ENCODE results near the gene TMEM120B.

TMEM120B gene

DNA sequence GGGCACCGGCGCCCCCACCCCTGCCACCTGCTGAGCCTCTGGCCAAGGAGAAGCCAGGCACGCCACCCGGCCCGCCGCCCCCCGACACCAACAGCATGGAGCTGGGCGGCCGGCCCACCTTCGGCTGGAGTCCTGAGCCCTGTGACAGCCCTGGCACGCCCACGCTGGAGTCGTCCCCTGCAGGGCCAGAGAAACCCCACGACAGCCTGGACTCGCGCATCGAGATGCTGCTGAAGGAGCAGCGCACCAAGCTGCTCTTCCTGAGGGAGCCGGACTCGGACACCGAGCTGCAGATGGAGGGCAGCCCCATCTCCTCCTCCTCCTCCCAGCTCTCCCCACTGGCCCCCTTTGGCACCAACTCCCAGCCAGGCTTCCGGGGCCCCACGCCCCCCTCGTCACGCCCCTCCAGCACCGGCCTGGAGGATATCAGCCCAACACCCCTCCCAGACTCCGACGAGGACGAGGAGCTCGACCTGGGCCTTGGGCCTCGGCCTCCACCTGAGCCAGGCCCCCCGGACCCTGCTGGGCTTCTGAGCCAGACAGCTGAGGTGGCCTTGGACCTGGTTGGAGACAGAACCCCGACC is 97.8 kb downstream of the TMEM120B start:
- Histone ChIP-seq H3K27me3 (ENCODE audit: low read depth, low read length) (no peaks in the 10 kb centered on the region), H3K9me3 (ENCODE audit: control insufficient read depth in 1 of 2, low read length in 2 of 2) (no peaks in the 10 kb centered on the region), H3K4me1 (ENCODE audit: control insufficient read depth in 1 of 2, insufficient read depth in 2 of 2, low read length in 2 of 2) (peaks cover 27 to 62% of the 10 kb centered on the region in 2 donors), H3K27ac (ENCODE audit: low read length) (no peak overlapping the region), H3K36me3 (ENCODE audit: control insufficient read depth in 1 of 2, insufficient read depth in 2 of 2, low read length in 2 of 2) (peaks cover 17 to 42% of the 10 kb centered on the region in 2 donors), H3K4me3 (ENCODE audit: low read depth in 1 of 2, low read length in 2 of 2) (peak overlapping the region in 1 of 2 donors; percentile 86)

DNA sequence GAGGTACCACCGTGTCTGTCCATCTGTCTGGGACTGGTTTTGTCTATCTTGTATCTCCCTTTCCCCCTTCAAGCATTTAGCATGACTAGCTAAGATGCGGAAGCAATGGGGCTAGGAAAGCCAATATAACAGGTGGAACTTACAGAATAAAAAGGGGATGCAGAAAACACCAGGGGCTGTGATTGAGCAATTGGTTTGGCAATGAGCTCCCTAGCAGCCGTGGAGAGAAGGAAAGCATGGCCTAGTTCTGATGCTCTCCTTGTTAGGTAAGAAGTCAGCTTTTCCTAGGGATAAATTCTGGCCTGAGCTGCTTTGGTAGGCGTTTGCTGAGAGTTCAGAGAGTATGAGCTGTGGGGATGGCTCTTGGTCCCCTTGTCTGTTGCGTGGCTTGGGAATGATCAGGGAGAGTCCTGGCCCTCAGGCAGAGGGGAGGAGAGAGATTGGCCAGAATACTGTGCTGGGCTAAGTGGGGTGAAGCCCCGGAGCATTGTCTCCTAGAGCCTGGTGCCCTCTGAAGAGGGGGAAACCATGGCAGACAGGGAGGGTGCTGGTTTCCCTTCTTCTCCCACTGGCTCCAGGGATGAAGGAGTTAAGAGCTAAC is 98.4 kb downstream of the TMEM120B start:
- H3K27me3 ChIP-seq (ENCODE audit: low read depth, low read length): no peaks in the 10 kb centered on the region
- peak overlapping the region; percentile 66 to 86 for H3K4me3 ChIP-seq (ENCODE audit: low read depth in 1 of 2, low read length in 2 of 2)
- H3K36me3 ChIP-seq (ENCODE audit: control insufficient read depth in 1 of 2, insufficient read depth in 2 of 2, low read length in 2 of 2): peaks cover 18 to 46% of the 10 kb centered on the region in 2 donors
- H3K4me1 ChIP-seq (ENCODE audit: control insufficient read depth in 1 of 2, insufficient read depth in 2 of 2, low read length in 2 of 2): peaks cover 24 to 58% of the 10 kb centered on the region in 2 donors
- no peaks in the 10 kb centered on the region for H3K9me3 ChIP-seq (ENCODE audit: control insufficient read depth in 1 of 2, low read length in 2 of 2)
- H3K27ac ChIP-seq (ENCODE audit: low read length): peak overlapping the region; percentile 9

DNA sequence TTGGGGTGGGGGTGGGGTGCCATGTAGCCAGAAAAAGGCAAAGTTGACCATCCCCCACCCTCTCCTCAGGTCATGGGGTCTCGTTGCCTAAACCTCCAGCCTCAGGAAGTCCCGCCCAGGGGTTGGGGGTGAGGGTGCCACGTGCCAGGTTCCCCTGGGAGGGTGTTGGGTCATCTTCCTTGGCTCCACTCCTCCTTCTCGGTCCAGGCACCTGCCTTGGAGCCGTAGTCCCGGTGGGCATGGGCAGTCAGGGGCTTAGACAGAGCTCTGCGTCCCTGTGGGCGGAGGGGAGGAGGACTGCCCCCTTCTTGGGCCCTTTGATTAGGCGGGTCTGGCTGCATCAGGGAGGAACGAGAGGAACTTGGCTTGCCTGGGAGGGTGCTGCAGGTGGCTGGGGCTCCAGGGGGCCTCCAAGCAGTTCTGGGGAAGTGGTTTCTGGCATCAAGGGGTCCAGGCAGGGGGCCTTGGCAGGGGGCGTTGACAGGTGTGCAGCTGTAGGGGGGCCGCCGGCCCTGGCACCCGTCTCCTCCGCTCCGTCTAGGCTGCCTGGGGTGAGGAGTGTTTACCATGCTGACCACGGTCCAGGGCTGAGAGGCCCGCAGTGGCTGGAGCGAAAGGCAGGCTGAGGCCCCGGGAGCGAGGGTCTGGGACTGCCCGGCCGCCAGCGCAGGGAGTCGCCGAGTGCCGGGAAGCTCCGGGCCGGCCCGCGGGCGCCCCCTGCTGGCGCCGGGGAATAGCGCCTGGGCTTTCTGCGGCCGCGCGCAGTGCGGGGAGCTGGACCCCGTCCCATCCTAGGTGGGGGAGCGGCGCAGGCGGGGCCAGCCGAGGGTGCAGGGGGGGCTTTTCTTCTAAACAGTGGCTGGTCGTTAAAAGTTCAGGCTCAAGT is 99.1 kb downstream of the TMEM120B start:
- Histone ChIP-seq H3K27ac (ENCODE audit: low read length) (peak overlapping the region; percentile 9), H3K4me1 (ENCODE audit: control insufficient read depth in 1 of 2, insufficient read depth in 2 of 2, low read length in 2 of 2) (peaks cover 17 to 50% of the 10 kb centered on the region in 2 donors), H3K4me3 (ENCODE audit: low read depth in 1 of 2, low read length in 2 of 2) (peak overlapping the region; percentile 72 to 86), H3K9me3 (ENCODE audit: control insufficient read depth in 1 of 2, low read length in 2 of 2) (no peaks in the 10 kb centered on the region), H3K36me3 (ENCODE audit: control insufficient read depth in 1 of 2, insufficient read depth in 2 of 2, low read length in 2 of 2) (peaks cover 26 to 53% of the 10 kb centered on the region in 2 donors), H3K27me3 (ENCODE audit: low read depth, low read length) (no peaks in the 10 kb centered on the region)

DNA sequence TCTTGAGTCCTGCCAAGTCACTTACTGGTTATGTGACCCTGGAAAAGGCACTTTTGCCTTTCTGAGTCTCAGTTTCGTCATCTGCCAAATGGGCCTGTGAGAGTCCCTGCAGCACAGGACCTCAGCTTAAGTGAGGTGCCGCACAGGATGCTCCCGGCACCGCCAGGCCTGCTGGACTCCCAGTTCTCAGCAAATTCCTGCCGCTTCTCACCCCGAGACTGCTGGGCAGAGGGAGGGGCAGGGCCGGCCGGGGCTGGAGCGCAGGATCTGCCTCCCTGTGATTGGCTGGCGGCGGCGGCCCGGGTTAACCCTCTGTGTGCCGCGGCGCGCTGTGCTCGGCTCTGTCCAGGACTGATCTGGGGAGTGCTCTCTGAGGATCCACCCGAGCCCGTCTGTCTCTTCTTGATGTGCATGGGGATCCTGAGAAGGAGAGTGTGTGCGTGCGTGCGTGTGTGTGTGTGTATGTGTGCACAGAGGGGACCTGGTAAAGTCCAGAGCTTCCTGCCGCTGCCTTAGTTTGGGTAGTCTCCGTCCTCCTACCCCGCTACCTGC is 99.8 kb downstream of the TMEM120B start:
- no peak overlapping the region for H3K27ac ChIP-seq (ENCODE audit: low read length)
- no peaks in the 10 kb centered on the region for H3K9me3 ChIP-seq (ENCODE audit: control insufficient read depth in 1 of 2, low read length in 2 of 2)
- no peaks in the 10 kb centered on the region for H3K27me3 ChIP-seq (ENCODE audit: low read depth, low read length)
- H3K36me3 ChIP-seq (ENCODE audit: control insufficient read depth in 1 of 2, insufficient read depth in 2 of 2, low read length in 2 of 2): peaks cover 33 to 60% of the 10 kb centered on the region in 2 donors
- peaks cover 15 to 43% of the 10 kb centered on the region in 2 donors for H3K4me1 ChIP-seq (ENCODE audit: control insufficient read depth in 1 of 2, insufficient read depth in 2 of 2, low read length in 2 of 2)
- peak overlapping the region; percentile 72 to 86 for H3K4me3 ChIP-seq (ENCODE audit: low read depth in 1 of 2, low read length in 2 of 2)

DNA sequence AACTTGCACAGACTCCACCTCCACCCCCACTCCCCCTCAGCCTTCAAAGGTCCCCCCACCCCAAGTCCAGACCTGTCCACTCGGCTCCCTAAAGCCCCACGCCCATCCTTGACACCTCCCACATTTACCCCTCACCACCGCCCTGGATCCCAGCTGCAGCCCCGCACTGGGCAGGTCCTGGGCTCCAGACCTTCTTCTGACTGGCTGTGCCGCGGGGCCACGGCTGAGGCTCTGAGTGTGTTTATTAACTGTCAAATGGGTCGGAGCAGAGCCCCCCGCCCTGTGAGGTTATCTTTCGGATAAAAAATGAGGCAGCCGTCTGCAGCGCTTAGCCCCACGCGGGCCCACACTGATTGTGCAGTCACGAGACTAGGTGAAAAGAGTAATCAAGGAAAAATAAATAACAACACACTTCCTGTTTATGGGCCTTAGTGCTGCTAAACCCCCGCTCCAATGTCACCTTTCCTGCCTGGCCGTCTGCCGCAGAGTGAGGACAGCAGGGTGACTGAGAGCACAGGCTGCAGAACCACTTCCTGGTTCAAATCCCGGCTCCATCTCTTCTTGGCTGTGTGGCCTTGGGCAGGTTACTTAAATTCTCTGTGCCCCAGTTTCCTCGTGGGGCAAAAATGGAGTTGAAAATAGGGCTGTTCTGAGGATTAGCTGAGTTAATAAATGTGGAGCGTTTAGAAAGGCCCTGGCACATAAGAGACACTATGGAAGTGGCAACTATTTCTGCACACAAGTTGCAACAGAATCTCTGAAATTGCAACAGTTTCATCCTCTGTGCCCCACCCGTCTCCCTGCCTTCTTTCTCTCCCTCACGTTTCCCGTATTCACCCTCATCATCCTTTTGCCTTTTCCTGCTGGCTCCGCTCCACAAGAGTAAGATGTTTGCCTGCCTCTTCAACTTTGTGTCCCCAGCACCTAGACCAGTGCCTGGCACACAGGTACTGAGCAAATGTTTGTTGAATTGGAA is 100.7 kb downstream of the TMEM120B start:
- peak overlapping the region; percentile 72 to 86 for H3K4me3 ChIP-seq (ENCODE audit: low read depth in 1 of 2, low read length in 2 of 2)
- peaks cover 38 to 68% of the 10 kb centered on the region in 2 donors for H3K36me3 ChIP-seq (ENCODE audit: control insufficient read depth in 1 of 2, insufficient read depth in 2 of 2, low read length in 2 of 2)
- H3K4me1 ChIP-seq (ENCODE audit: control insufficient read depth in 1 of 2, insufficient read depth in 2 of 2, low read length in 2 of 2): peaks cover 15 to 41% of the 10 kb centered on the region in 2 donors
- H3K27ac ChIP-seq (ENCODE audit: low read length): no peak overlapping the region
- no peaks in the 10 kb centered on the region for H3K9me3 ChIP-seq (ENCODE audit: control insufficient read depth in 1 of 2, low read length in 2 of 2)
- H3K27me3 ChIP-seq (ENCODE audit: low read depth, low read length): no peaks in the 10 kb centered on the region

DNA sequence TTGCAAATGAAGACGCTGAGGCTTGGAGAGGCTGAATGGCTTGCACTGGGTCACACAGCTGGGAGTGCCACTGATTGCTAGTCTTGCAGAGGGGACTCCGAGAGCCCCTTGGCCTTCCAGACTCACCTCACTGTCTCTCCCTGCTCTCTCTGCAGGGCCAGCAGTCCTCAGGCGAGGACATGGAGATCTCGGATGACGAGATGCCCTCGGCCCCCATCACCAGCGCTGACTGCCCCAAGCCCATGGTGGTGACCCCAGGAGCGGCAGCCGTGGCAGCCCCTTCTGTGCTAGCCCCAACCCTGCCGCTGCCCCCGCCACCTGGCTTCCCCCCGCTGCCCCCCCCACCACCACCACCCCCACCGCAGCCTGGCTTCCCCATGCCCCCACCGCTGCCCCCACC is 101.4 kb downstream of the TMEM120B start:
- H3K36me3 ChIP-seq (ENCODE audit: control insufficient read depth in 1 of 2, insufficient read depth in 2 of 2, low read length in 2 of 2): peaks cover 38 to 69% of the 10 kb centered on the region in 2 donors
- no peak overlapping the region for H3K27ac ChIP-seq (ENCODE audit: low read length)
- peaks cover 15 to 41% of the 10 kb centered on the region in 2 donors for H3K4me1 ChIP-seq (ENCODE audit: control insufficient read depth in 1 of 2, insufficient read depth in 2 of 2, low read length in 2 of 2)
- H3K27me3 ChIP-seq (ENCODE audit: low read depth, low read length): no peaks in the 10 kb centered on the region
- no peaks in the 10 kb centered on the region for H3K9me3 ChIP-seq (ENCODE audit: control insufficient read depth in 1 of 2, low read length in 2 of 2)
- no peak overlapping the region for H3K4me3 ChIP-seq (ENCODE audit: low read depth in 1 of 2, low read length in 2 of 2)

DNA sequence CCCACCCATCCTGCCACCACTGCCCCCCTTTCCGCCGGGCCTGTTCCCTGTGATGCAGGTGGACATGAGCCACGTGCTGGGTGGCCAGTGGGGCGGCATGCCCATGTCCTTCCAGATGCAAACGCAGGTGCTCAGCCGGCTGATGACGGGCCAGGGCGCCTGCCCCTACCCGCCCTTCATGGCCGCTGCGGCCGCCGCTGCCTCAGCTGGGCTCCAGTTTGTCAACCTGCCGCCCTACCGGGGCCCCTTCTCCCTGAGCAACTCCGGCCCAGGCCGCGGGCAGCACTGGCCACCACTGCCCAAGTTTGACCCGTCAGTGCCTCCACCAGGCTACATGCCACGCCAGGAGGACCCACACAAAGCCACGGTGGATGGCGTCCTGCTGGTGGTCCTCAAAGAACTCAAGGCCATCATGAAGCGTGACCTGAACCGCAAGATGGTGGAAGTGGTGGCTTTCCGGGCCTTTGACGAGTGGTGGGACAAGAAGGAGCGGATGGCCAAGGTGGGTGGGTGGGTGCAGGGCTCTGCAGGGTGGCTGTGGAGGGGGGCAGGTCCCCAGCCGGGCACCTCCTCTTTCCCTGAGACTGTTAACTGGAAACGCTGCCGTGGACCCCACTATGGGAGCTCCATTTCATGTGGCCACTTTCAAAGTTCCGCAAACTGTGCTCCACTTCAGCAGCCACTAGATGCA is 102.0 kb downstream of the TMEM120B start:
- Histone ChIP-seq H3K36me3 (ENCODE audit: control insufficient read depth in 1 of 2, insufficient read depth in 2 of 2, low read length in 2 of 2) (peaks cover 37 to 69% of the 10 kb centered on the region in 2 donors), H3K4me1 (ENCODE audit: control insufficient read depth in 1 of 2, insufficient read depth in 2 of 2, low read length in 2 of 2) (peaks cover 15 to 41% of the 10 kb centered on the region in 2 donors), H3K27me3 (ENCODE audit: low read depth, low read length) (no peaks in the 10 kb centered on the region)

DNA sequence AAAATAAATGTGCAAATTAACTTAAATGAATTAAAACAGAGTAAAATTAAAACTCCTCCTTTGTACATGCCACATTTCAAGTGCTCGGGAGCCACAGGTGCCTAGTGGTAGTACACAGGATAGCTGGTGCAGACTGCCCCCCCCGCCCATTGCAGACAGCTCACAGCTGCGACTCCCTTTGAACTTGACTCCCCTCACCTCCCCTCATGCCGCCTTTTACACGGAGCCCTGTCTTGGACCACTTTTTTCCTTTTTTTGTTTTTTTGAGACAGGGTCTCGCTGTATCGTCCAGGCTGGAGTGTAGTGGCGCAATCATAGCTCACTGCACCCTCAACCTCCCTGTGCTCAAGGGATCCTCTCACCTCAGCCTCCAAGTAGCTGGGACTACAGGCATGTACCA is 102.7 kb downstream of the TMEM120B start:
- H3K4me1 ChIP-seq (ENCODE audit: control insufficient read depth in 1 of 2, insufficient read depth in 2 of 2, low read length in 2 of 2): peaks cover 15 to 35% of the 10 kb centered on the region in 2 donors
- no peak overlapping the region for H3K27ac ChIP-seq (ENCODE audit: low read length)
- H3K4me3 ChIP-seq (ENCODE audit: low read depth in 1 of 2, low read length in 2 of 2): no peak overlapping the region
- H3K27me3 ChIP-seq (ENCODE audit: low read depth, low read length): no peaks in the 10 kb centered on the region
- H3K9me3 ChIP-seq (ENCODE audit: control insufficient read depth in 1 of 2, low read length in 2 of 2): no peaks in the 10 kb centered on the region
- peaks cover 42 to 69% of the 10 kb centered on the region in 2 donors for H3K36me3 ChIP-seq (ENCODE audit: control insufficient read depth in 1 of 2, insufficient read depth in 2 of 2, low read length in 2 of 2)

More for the DNA sequence above, 102.0 kb downstream of the TMEM120B start:
- Histone ChIP-seq H3K4me3 (ENCODE audit: low read depth in 1 of 2, low read length in 2 of 2) (no peak overlapping the region), H3K27ac (ENCODE audit: low read length) (no peak overlapping the region), H3K9me3 (ENCODE audit: control insufficient read depth in 1 of 2, low read length in 2 of 2) (no peaks in the 10 kb centered on the region)

DNA sequence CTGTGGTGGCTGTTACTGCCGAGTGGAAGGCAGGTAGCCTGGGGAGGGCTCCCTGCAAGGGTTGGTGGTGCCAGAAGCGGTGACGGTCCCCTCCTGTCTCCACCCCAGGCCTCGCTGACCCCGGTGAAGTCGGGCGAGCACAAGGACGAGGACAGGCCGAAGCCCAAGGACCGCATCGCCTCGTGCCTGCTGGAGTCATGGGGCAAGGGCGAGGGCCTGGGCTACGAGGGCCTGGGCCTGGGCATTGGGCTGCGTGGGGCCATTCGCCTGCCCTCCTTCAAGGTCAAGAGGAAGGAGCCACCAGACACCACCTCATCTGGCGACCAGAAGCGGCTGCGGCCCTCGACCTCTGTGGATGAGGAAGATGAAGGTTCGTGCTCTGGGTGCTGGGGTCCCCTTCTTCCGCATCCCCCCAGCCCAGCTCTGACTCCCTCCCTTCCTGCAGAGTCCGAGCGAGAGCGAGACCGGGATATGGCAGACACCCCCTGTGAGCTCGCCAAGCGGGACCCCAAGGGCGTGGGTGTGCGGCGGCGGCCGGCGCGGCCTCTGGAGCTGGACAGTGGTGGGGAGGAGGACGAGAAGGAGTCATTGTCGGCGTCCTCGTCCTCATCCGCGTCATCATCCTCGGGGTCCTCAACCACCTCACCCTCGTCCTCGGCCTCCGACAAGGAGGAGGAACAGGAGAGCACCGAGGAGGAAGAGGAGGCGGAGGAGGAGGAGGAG is 104.5 kb downstream of the TMEM120B start:
- Histone ChIP-seq H3K4me3 (ENCODE audit: low read depth in 1 of 2, low read length in 2 of 2) (no peak overlapping the region), H3K9me3 (ENCODE audit: control insufficient read depth in 1 of 2, low read length in 2 of 2) (no peaks in the 10 kb centered on the region), H3K36me3 (ENCODE audit: control insufficient read depth in 1 of 2, insufficient read depth in 2 of 2, low read length in 2 of 2) (peaks cover 40 to 71% of the 10 kb centered on the region in 2 donors), H3K27me3 (ENCODE audit: low read depth, low read length) (no peaks in the 10 kb centered on the region), H3K27ac (ENCODE audit: low read length) (no peak overlapping the region), H3K4me1 (ENCODE audit: control insufficient read depth in 1 of 2, insufficient read depth in 2 of 2, low read length in 2 of 2) (peaks cover 7 to 19% of the 10 kb centered on the region in 2 donors)

All from muscle layer of duodenum (tissue), 2 donors.